Activated naive CD8-positive, alpha-beta T cell treated with anti-CD3 and anti-CD28 coated beads, Interleukin-2, amount 50 U/mL, for 24 hours (primary cell): Measurements from ENCODE around the gene GATB.
"Not testable (repeated sequence)": the region's sequence is repeated elsewhere in the genome, so short reads cannot be mapped to it uniquely, and the experiment has no call there.

ENCODE experiments used
- ATAC-seq: fragments of 150-1000 bp; cut with Tn5 transposase; one replicate; pipeline ENCODE4 v1.10.0; 2021
- DNase-seq: peaks from one replicate; pipeline ENCODE4 v3.0.0; 2021
- H3K27ac Mint-ChIP-seq: one replicate; pipeline ENCODE4 v1.8.0; 2021; ENCODE audit warnings: mild to moderate bottlenecking, mixed read lengths
- H3K27me3 Mint-ChIP-seq: one replicate; pipeline ENCODE4 v1.8.0; 2021; ENCODE audit warnings: mixed read lengths
- H3K36me3 Mint-ChIP-seq: one replicate; pipeline ENCODE4 v1.8.0; 2021; ENCODE audit warnings: low read depth, mixed read lengths
- H3K4me1 Mint-ChIP-seq: one replicate; pipeline ENCODE4 v1.8.0; 2021; ENCODE audit warnings: mixed read lengths
- H3K4me3 Mint-ChIP-seq: one replicate; pipeline ENCODE4 v1.8.0; 2021; ENCODE audit warnings: mild to moderate bottlenecking, moderate library complexity, mixed read lengths
- H3K9me3 Mint-ChIP-seq: one replicate; pipeline ENCODE4 v1.8.0; 2021; ENCODE audit warnings: mixed read lengths

The GATB gene

DNA sequence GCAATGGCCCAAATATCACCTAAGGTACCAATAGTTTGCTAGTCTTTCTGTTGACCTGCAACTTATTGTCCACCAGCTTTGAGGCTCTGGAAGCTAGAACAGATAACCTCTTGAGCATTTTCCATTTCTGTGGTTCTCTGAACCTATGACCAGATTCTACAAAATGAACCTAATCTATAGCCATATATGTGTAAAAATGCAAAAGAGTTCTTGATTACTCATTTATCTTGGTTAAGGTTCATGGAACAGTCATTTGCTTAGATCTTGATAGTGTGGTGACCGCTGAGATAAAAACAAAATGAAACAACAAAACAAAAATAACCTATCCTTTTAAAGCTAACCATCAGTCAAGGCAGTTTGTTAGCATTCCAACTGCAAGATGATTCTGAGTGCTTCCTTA lies 9.3 kb upstream of the GATB start:
- H3K27ac Mint-ChIP-seq, result no peak overlapping the region
- no peaks in the 10 kb centered on the region for H3K4me1 Mint-ChIP-seq
- peaks cover 11% of the 10 kb centered on the region for H3K27me3 Mint-ChIP-seq
- peaks cover 15% of the 10 kb centered on the region for H3K9me3 Mint-ChIP-seq
- H3K36me3 Mint-ChIP-seq, result no peaks in the 10 kb centered on the region
- H3K4me3 Mint-ChIP-seq, result no peak overlapping the region
- ATAC-seq (no peak), DNase-seq (no peak)

DNA sequence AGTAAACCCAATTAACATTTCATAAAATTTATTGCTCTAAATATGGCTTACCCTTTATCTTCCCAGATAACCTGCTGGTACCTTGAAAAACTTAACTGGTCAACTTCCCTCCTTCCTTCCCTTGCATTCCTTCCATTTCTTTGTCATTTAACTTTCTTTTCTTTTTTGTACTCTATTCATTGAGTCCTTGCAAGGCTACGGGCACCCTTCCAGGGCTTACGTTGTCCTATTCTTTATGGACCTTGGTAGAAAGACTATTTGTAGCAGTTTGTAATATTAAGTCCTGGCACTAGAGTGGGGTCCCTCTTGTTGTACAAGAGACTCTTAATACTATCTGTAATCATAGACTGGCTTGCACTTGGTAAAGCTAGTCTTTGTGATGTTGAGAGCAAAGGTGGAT lies 8.0 kb upstream of the GATB start:
- Mint-ChIP-seq H3K4me3 (no peak overlapping the region), H3K36me3 (no peaks in the 10 kb centered on the region), H3K9me3 (peaks cover 4% of the 10 kb centered on the region), H3K27ac (no peak overlapping the region), H3K27me3 (peaks cover 11% of the 10 kb centered on the region), H3K4me1 (no peaks in the 10 kb centered on the region)
- ATAC-seq (no peak), DNase-seq (no peak)

DNA sequence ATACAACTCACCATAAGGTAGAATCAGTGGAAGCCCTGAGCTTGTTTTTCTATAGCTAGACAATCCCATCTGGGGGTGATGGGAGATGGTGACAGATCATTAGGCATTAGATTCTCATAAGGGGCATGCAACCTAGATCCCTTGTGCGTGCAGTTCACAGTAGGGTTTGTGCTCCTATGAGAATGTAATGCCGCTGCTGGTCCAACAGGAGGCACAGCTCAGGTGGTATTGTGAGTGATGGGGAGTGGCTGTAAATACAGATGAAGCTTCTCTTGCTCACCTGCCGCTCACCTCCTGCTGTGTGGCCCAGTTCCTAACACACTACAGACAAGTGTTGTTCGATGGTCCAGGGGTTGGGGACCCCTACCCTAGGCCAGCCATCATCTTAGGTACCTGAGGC lies 5.9 kb upstream of the GATB start:
- peaks cover 6% of the 10 kb centered on the region for H3K27me3 Mint-ChIP-seq
- peaks cover under 1% of the 10 kb centered on the region for H3K4me1 Mint-ChIP-seq
- H3K9me3 Mint-ChIP-seq, result peaks cover 3% of the 10 kb centered on the region
- H3K36me3 Mint-ChIP-seq, result no peaks in the 10 kb centered on the region
- DNase-seq, result no peak
- ATAC-seq, result no peak
- H3K27ac Mint-ChIP-seq, result no peak overlapping the region
- no peak overlapping the region for H3K4me3 Mint-ChIP-seq

DNA sequence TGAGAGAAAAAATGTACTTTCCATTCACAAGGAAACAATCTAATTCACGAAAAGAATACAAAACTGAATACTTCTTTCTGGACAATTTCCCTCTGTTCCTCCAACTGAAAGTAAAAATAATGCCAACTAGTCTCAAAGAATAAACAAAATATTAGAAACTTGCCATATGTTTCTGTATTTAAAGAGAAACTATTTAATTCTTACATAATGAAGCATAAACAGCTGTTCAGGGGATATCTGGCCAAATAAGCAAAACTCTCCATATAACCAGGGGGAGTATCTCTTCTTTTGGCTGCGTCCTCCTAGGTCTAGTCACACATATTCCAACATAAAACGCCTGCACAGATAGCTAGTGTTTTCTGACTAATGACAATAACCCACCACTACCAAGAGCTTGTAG lies 805 bp downstream of the GATB start:
- Mint-ChIP-seq H3K27me3 (no peaks in the 10 kb centered on the region), H3K27ac (peak overlapping the region; percentile 97), H3K9me3 (peaks cover 8% of the 10 kb centered on the region), H3K4me3 (peak overlapping the region; percentile 95), H3K36me3 (peaks cover 15% of the 10 kb centered on the region), H3K4me1 (peaks cover 15% of the 10 kb centered on the region)
- no peak for DNase-seq
- no peak for ATAC-seq

DNA sequence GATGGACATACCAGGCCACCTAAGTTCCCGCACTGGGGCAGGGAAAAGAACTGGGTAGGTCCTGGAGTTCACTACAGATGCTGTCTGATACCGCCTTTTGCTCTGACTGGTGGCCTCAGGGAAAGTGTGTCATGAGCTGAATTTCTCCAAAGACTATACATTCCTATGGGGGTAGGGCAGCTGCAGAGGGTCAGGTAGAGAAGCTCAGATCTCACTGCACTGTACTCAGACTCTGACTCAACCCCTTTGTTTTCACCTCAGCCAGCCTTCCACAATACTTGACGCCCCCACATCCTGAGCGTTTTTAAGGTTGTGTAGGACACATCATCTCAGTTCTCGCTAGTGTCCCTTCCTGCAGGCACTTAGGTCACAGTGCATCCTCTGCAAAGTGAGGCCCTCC lies 7.8 kb downstream of the GATB start:
- peaks cover 14% of the 10 kb centered on the region for H3K4me1 Mint-ChIP-seq
- H3K27ac Mint-ChIP-seq, result no peak overlapping the region
- no peak overlapping the region for H3K4me3 Mint-ChIP-seq
- no peaks in the 10 kb centered on the region for H3K27me3 Mint-ChIP-seq
- DNase-seq (no peak), ATAC-seq (peak; percentile 92)
- H3K36me3 Mint-ChIP-seq, result peaks cover 43% of the 10 kb centered on the region
- H3K9me3 Mint-ChIP-seq, result no peaks in the 10 kb centered on the region

DNA sequence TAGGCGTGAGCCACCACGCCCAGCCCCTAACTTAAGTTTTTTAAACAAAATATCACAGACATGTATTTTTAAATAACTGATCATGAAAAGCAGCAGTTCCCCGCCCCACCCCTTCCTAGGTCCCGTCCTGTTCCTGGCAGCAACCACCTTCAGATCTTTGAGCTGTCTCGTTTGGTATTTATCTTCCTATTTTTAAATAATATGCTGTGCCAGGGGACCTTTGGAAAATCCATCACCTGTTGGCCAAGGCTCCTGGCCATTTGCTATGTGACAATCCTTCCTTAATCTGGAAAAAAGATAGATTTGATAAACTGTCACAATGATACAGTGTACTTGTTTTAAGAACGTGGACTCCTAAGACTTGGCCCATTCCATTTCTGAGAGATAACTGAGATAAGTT lies 10.7 kb downstream of the GATB start:
- Mint-ChIP-seq H3K27me3 (no peaks in the 10 kb centered on the region), H3K27ac (no peak overlapping the region), H3K4me3 (no peak overlapping the region), H3K36me3 (peaks cover 36% of the 10 kb centered on the region), H3K4me1 (peaks cover 14% of the 10 kb centered on the region), H3K9me3 (no peaks in the 10 kb centered on the region)
- no peak for ATAC-seq
- DNase-seq, result no peak

DNA sequence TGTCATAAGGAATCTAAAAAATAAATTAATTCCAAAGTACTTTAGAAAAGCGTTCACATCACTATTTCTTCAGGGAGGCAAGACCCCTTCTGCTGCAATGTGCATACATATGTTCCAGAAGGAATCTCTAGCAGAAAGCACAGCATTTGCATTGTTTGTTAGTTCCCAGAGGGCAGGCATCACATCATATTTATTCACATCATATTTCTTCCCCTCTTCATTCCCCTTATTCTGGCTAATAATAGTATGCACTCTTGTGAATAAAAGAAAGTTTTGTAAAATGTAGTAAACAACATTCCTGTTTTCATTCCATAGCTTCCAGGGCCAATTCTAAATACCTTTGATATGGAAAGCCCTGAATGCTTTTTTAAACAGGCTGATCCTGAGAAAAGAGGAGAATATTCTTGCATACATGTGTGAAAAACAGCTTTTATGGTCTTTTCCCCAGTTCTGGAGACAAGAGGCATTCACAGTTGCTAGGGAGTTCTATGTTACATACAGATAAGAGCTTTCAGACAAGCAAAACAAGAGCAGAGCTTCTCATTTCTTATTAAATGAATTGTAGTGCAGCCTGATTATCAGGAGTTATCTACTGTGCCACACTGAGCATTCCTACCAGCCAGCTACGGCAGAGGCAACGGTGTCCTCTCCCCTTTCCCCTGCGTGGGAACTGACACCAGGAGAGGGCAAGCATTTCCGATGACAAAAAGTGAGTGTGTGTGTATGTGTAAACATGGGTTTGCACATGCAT lies 15.2 kb downstream of the GATB start:
- H3K4me3 Mint-ChIP-seq, result no peak overlapping the region
- H3K9me3 Mint-ChIP-seq, result no peaks in the 10 kb centered on the region
- H3K27ac Mint-ChIP-seq, result no peak overlapping the region
- DNase-seq (no peak), ATAC-seq (no peak)
- no peaks in the 10 kb centered on the region for H3K27me3 Mint-ChIP-seq
- H3K36me3 Mint-ChIP-seq, result peaks cover 23% of the 10 kb centered on the region
- H3K4me1 Mint-ChIP-seq, result no peaks in the 10 kb centered on the region

DNA sequence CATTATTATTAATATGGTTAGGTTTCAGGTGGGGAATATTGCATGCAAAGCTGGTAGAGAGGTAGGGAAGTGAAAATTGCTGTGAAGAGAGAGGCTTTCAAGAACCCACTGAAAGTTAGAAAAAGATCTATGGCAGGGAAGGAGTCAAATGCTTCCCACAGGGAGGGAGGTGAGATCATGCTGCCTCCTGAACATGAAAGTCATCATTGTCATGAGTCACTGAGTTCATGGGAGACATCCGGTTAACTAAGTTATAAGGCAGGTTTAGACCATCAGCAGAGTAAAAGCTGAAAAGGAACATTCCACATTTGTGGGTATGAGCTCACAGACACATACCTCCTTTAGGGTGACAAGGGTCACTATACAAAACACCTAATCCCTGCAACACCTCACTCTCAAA lies 16.2 kb downstream of the GATB start:
- H3K27ac Mint-ChIP-seq, result no peak overlapping the region
- peaks cover 20% of the 10 kb centered on the region for H3K36me3 Mint-ChIP-seq
- no peaks in the 10 kb centered on the region for H3K9me3 Mint-ChIP-seq
- H3K4me1 Mint-ChIP-seq, result no peaks in the 10 kb centered on the region
- no peaks in the 10 kb centered on the region for H3K27me3 Mint-ChIP-seq
- ATAC-seq (no peak), DNase-seq (no peak)
- H3K4me3 Mint-ChIP-seq, result no peak overlapping the region

DNA sequence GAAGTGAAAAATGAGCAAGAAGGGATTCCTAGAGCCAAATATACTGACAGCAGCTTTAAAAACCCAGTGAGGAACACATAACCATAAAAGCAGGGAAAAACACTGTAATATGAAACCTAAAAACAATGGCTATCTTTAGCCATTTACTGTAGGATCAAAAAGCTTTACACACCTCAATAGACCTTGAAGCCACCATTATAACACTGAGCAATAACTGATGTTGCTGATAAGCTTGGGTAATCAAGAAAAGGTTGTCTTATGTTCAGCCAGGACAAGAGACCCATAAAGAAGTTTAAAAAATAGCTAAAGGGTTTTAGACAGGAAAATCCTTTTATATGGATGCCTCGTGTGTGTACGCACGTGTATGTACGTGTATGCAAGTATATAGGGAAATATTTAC lies 16.9 kb downstream of the GATB start:
- Mint-ChIP-seq H3K4me1 (no peaks in the 10 kb centered on the region), H3K9me3 (peaks cover 1% of the 10 kb centered on the region), H3K27me3 (no peaks in the 10 kb centered on the region), H3K27ac (no peak overlapping the region), H3K36me3 (peaks cover 23% of the 10 kb centered on the region), H3K4me3 (no peak overlapping the region)
- DNase-seq (no peak), ATAC-seq (no peak)

DNA sequence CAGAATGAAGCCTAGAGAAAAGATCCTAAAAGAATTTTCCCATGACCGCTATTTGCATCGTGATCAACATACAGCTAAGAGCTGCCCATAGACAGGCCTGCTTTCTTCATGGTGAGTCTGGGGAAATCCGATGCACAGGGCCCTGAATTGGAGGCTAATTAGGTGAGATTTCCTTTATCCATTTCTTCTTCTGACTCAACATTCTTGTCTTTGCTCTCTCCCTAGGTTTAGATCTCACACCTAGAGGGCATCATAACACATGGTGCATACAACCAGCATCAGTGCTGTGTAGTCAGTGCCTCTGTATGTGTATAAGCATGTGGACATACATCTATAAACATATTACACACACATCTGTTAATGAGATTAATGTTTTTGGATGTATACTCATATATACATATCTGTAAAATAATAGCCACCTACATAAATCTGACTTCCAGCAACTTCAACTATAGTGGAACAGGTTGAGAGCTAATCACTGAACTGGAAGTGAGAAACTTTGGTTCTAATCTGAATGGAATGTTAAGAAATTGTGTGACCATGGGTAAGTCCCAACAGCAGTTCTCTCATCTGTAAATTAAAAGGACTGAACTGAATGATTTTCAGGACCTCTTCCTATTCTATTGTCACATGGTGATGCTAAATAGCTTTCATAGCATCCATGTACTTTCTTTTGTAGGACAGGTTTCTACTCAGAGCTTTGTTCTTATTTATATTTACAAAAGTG lies 17.5 kb downstream of the GATB start:
- no peak for DNase-seq
- ATAC-seq, result no peak
- H3K4me1 Mint-ChIP-seq, result no peaks in the 10 kb centered on the region
- H3K27me3 Mint-ChIP-seq, result no peaks in the 10 kb centered on the region
- peaks cover 5% of the 10 kb centered on the region for H3K9me3 Mint-ChIP-seq
- H3K27ac Mint-ChIP-seq, result no peak overlapping the region
- no peak overlapping the region for H3K4me3 Mint-ChIP-seq
- peaks cover 29% of the 10 kb centered on the region for H3K36me3 Mint-ChIP-seq

DNA sequence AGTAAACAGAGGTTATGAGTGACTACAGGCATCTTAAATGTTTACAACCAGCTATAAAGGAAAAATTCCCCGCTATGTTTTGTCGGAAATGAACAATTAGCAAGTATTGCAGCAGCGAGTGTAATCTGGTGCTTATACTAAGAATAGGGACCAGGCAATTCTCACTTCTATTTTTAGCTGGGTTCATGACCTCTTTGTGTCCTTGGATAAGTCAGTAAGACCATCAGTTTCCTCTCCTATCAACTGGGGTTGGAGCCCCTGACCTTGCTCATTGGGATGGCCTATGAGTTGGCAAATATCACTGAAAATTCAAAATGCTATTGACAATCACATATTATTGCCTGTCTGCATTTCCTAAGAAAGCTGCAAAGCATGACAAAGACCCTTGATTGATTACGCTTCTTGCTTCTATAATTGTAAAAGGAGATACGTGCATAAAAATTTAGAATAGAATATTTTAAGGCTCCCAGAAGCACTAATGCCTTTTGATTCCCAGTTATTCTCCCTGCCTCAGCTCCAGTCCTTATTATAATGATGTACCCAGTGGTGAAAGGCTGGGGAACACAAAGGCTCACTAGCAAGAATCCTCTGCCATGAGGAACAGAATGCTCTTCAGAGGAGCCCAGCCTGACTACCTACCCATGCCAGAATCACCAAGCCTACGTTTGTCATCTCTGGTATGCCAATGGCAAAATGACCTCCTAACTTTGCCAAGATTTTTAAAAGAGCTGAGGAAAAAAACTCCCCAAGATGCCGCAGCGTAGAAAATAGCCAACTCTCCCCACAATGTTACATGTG lies 21.9 kb downstream of the GATB start:
- Mint-ChIP-seq H3K27me3 (no peaks in the 10 kb centered on the region), H3K36me3 (peaks cover 47% of the 10 kb centered on the region), H3K27ac (no peak overlapping the region), H3K4me1 (no peaks in the 10 kb centered on the region), H3K4me3 (no peak overlapping the region), H3K9me3 (peaks cover 28% of the 10 kb centered on the region)
- ATAC-seq (no peak), DNase-seq (no peak)

DNA sequence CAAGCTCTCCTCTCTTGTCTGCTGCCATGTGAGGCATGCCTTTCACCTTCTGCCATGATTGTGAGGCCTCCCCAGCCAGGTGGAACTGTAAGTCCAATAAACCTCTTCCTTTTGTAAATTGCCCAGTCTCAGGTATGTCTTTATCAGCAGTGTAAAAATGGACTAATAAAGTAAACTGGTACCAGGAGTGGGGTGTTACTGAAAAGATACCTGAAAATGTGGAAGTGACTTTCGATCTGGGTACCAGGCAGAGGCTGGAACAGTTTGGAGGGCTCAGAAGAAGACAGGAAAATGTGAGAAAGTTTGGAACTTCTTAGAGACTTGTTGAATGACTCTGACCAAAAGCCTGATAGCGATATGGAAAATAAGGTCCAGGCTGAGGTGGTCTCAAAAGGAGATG lies 24.0 kb downstream of the GATB start:
- not testable (repeated sequence) for H3K4me1 Mint-ChIP-seq, DNase-seq, ATAC-seq, H3K4me3 Mint-ChIP-seq, H3K27me3 Mint-ChIP-seq, H3K27ac Mint-ChIP-seq
- Mint-ChIP-seq H3K9me3 (peaks cover 28% of the 10 kb centered on the region), H3K36me3 (peaks cover 48% of the 10 kb centered on the region)

DNA sequence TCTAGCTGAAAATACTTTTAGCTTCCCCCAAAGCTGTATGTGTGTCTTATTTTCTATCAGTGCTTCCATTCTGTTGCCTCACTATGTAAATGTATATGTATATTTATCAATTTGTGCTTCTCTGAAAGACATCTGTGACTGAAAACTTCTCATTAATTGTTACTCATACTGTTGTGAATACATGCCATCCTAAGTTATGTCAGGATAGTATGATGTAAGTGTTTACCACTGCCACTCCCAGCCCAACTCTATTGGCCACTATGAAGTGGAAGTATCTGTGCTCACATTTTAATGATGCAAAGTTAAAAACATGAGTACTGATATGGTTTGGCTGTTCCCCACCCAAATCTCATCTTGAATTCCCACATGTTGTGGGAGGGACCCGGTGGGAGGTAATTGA lies 24.4 kb downstream of the GATB start:
- no peak overlapping the region for H3K27ac Mint-ChIP-seq
- peaks cover 28% of the 10 kb centered on the region for H3K9me3 Mint-ChIP-seq
- DNase-seq (no peak), ATAC-seq (no peak)
- H3K4me3 Mint-ChIP-seq, result no peak overlapping the region
- peaks cover 46% of the 10 kb centered on the region for H3K36me3 Mint-ChIP-seq
- no peaks in the 10 kb centered on the region for H3K27me3 Mint-ChIP-seq
- H3K4me1 Mint-ChIP-seq, result no peaks in the 10 kb centered on the region

DNA sequence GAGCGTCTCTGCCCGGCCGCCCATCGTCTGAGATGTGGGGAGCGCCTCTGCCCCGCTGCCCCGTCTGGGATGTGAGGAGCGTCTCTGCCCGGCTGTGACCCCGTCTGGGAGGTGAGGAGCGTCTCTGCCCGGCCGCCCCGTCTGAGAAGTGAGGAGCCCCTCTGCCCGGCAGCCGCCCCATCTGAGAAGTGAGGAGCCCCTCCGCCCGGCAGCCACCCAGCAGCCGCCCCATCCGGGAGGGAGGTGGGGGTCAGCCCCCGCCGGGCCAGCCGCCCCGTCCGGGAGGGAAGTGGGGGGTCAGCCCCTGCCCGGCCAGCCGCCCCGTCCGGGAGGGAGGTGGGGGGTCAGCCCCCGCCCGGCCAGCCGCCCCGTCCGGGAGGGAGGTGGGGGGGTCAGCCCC lies 29.1 kb downstream of the GATB start:
- H3K27ac Mint-ChIP-seq, ATAC-seq, H3K27me3 Mint-ChIP-seq, DNase-seq, H3K4me3 Mint-ChIP-seq, H3K4me1 Mint-ChIP-seq: not testable (repeated sequence)
- peaks cover 11% of the 10 kb centered on the region for H3K9me3 Mint-ChIP-seq
- H3K36me3 Mint-ChIP-seq, result peaks cover 15% of the 10 kb centered on the region
